ENCODE data around the gene CD96. TPM values are rescaled to one million over a fixed set of nuclear protein-coding genes. Genes with fewer than 3 reads are reported as not detected.

The CD96 gene
- total RNA-seq, 2 donors from 2014 or later = not detected

DNA sequence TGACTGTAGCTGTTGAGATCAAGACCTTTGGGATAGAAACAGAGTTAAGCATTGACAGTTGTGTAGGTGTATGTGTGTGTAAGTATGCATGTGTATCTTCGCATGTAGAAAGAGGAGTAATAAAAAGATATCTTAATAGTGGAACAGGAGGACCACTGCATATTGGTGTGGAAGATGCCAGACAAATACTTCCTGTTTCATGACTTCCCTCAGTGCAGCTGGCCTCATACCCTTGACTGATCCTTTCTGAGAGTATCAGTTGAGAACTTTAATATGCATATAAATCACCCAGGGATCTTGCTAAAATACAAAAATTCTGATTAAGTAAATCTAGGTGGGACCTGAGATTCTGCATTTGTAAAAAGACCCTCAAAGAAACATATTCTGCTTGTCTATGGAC is 61.7 kb downstream of the CD96 start:
- no peak for TF ChIP-seq CTCF (conservative IDR thresholded peaks at IDR 0.05)
- no peak overlapping the region for H3K4me3 ChIP-seq (ENCODE audit: low read length)
- H3K4me3 Mint-ChIP-seq = no peak overlapping the region
- H3K27ac Mint-ChIP-seq = no peak overlapping the region
- no peaks in the 10 kb centered on the region for H3K36me3 Mint-ChIP-seq (ENCODE audit: low read depth)
- H3K4me1 ChIP-seq (ENCODE audit: control insufficient read depth, insufficient read depth, low read length) = no peaks in the 10 kb centered on the region
- DNase-seq = no peak
- no peaks in the 10 kb centered on the region for H3K9me3 ChIP-seq (ENCODE audit: control insufficient read depth, low read length)
- no peak overlapping the region for H3K9ac ChIP-seq (ENCODE audit: extremely low read depth, low read length, poor library complexity, severe bottlenecking)
- no peaks in the 10 kb centered on the region for H3K9me3 Mint-ChIP-seq
- H3K27ac ChIP-seq (ENCODE audit: low read depth, low read length) = no peak overlapping the region
- H3K27me3 Mint-ChIP-seq (ENCODE audit: insufficient read depth) = no peaks in the 10 kb centered on the region
- no peaks in the 10 kb centered on the region for H3K36me3 ChIP-seq (ENCODE audit: control insufficient read depth, insufficient read depth, low read length)
- WGBS, 2 experiments (ENCODE audit: insufficient coverage in 1 of 2, insufficient read length in 1 of 2) = 81 to 100% methylated on average over 1 of the region's 1 CpG
- no peaks in the 10 kb centered on the region for H3K27me3 ChIP-seq (ENCODE audit: control insufficient read depth, insufficient read depth, low read length, poor library complexity, severe bottlenecking)
- no peaks in the 10 kb centered on the region for H3K4me1 Mint-ChIP-seq

DNA sequence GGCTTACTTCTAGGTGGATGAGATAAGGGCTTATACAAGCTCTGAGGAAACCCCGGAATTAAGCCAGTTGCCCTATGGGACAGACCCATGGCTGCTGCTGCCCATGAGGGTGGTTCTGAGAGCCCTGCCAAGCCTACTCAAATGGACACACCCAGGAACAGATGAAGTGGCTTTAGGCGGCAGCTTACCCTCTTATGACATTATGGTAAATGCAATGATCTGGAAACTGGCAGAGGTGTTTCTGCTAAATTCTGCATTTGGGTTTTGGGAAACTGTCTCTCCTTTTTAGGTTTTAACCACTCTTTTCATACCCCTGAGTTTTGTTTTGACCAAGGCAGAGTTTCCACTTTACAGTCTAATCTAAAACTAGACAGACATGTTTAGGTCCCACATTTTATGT is 62.1 kb downstream of the CD96 start:
- no peaks in the 10 kb centered on the region for H3K9me3 Mint-ChIP-seq
- TF ChIP-seq CTCF (conservative IDR thresholded peaks at IDR 0.05) = no peak
- no peak overlapping the region for H3K27ac Mint-ChIP-seq
- H3K27me3 ChIP-seq (ENCODE audit: control insufficient read depth, insufficient read depth, low read length, poor library complexity, severe bottlenecking) = no peaks in the 10 kb centered on the region
- H3K27me3 Mint-ChIP-seq (ENCODE audit: insufficient read depth) = no peaks in the 10 kb centered on the region
- WGBS, 2 experiments (ENCODE audit: insufficient coverage in 1 of 2, insufficient read length in 1 of 2) = 84 to 100% methylated on average over 1 to 2 of the region's 2 CpGs
- H3K4me1 Mint-ChIP-seq = no peaks in the 10 kb centered on the region
- no peak overlapping the region for H3K27ac ChIP-seq (ENCODE audit: low read depth, low read length)
- no peaks in the 10 kb centered on the region for H3K36me3 ChIP-seq (ENCODE audit: control insufficient read depth, insufficient read depth, low read length)
- H3K4me3 ChIP-seq (ENCODE audit: low read length) = no peak overlapping the region
- H3K9me3 ChIP-seq (ENCODE audit: control insufficient read depth, low read length) = no peaks in the 10 kb centered on the region
- H3K4me1 ChIP-seq (ENCODE audit: control insufficient read depth, insufficient read depth, low read length) = no peaks in the 10 kb centered on the region
- no peaks in the 10 kb centered on the region for H3K36me3 Mint-ChIP-seq (ENCODE audit: low read depth)
- no peak for DNase-seq
- H3K4me3 Mint-ChIP-seq = no peak overlapping the region
- no peak overlapping the region for H3K9ac ChIP-seq (ENCODE audit: extremely low read depth, low read length, poor library complexity, severe bottlenecking)

DNA sequence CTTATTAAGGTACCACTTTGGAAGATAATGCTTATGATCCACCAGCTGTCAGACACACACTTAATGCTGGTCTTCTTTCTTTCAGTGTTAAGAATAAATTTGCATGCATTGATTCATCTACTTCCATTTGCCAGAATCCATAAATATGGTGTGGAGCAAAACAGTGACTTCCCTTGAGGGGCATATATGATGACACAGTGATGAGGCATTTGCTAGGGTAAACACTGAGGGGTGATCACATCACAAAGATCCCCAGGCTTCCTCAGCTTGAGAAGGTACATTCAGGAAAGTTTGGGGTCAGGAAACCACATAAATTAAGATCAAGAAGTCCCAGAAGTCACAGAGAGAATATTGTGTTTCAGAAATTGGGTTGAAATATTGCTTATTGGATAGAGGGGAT is 63.0 kb downstream of the CD96 start:
- Mint-ChIP-seq H3K27ac (no peak overlapping the region), H3K36me3 (ENCODE audit: low read depth) (no peaks in the 10 kb centered on the region), H3K27me3 (ENCODE audit: insufficient read depth) (no peaks in the 10 kb centered on the region), H3K4me1 (no peaks in the 10 kb centered on the region), H3K9me3 (no peaks in the 10 kb centered on the region), H3K4me3 (no peak overlapping the region)
- no peaks in the 10 kb centered on the region for H3K36me3 ChIP-seq (ENCODE audit: control insufficient read depth, insufficient read depth, low read length)
- H3K27ac ChIP-seq (ENCODE audit: low read depth, low read length) = no peak overlapping the region
- H3K9me3 ChIP-seq (ENCODE audit: control insufficient read depth, low read length) = no peaks in the 10 kb centered on the region
- TF ChIP-seq CTCF (conservative IDR thresholded peaks at IDR 0.05) = no peak
- H3K4me1 ChIP-seq (ENCODE audit: control insufficient read depth, insufficient read depth, low read length) = no peaks in the 10 kb centered on the region
- no peak for DNase-seq
- no peak overlapping the region for H3K9ac ChIP-seq (ENCODE audit: extremely low read depth, low read length, poor library complexity, severe bottlenecking)
- H3K4me3 ChIP-seq (ENCODE audit: low read length) = no peak overlapping the region
- H3K27me3 ChIP-seq (ENCODE audit: control insufficient read depth, insufficient read depth, low read length, poor library complexity, severe bottlenecking) = no peaks in the 10 kb centered on the region

Data from endodermal cell (in vitro differentiated cells).